NK-92 (cell line): ENCODE data around the gene ARPC1A.
"Not testable (repeated sequence)": the region's sequence is repeated elsewhere in the genome, so short reads cannot be mapped to it uniquely, and the experiment has no call there.

Experiments used
- DNase-seq: peaks from one replicate; lab custom pipeline; 2025; ENCODE audit not compliant: unreplicated experiment; lab: John Stamatoyannopoulos, UW

The ARPC1A gene

GRCh38 chr7:99386584-99387238 is 61.0 kb downstream of the ARPC1A start:
- no peak for DNase-seq

- DNase-seq, result not testable (repeated sequence)
These were observed 61.5 kb downstream of the ARPC1A start for GRCh38 chr7:99387239-99387635.

- DNase-seq, result no peak
These were observed 62.2 kb downstream of the ARPC1A start for GRCh38 chr7:99387912-99388311.

- DNase-seq, result no peak
These were observed 64.1 kb downstream of the ARPC1A start for GRCh38 chr7:99389772-99390171.

GRCh38 chr7:99390941-99391602 is 65.4 kb downstream of the ARPC1A start:
- no peak for DNase-seq

- no peak for DNase-seq
These were observed 66.3 kb downstream of the ARPC1A start for GRCh38 chr7:99392046-99392445.

- no peak for DNase-seq
These were observed 67.1 kb downstream of the ARPC1A start for GRCh38 chr7:99392659-99393354.

GRCh38 chr7:99393355-99394187 is 67.9 kb downstream of the ARPC1A start:
- DNase-seq, result no peak

- no peak for DNase-seq
These were observed 68.4 kb downstream of the ARPC1A start for GRCh38 chr7:99394188-99394502.

- no peak for DNase-seq
These were observed 70.1 kb downstream of the ARPC1A start for GRCh38 chr7:99395616-99396327.

GRCh38 chr7:99396418-99397296 is 71.0 kb downstream of the ARPC1A start:
- DNase-seq, result no peak

- no peak for DNase-seq
These were observed 71.7 kb downstream of the ARPC1A start for GRCh38 chr7:99397297-99397983.

- DNase-seq, result no peak
These were observed 73.3 kb downstream of the ARPC1A start for GRCh38 chr7:99398891-99399445.

- no peak for DNase-seq
These were observed 73.9 kb downstream of the ARPC1A start for GRCh38 chr7:99399597-99399996.

- no peak for DNase-seq
These were observed 77.2 kb downstream of the ARPC1A start for GRCh38 chr7:99402854-99403253.

- no peak for DNase-seq
These were observed 78.1 kb downstream of the ARPC1A start for GRCh38 chr7:99403764-99404163.

- DNase-seq, result no peak
These were observed 78.7 kb downstream of the ARPC1A start for GRCh38 chr7:99404235-99404976.

- DNase-seq, result no peak
These were observed 79.3 kb downstream of the ARPC1A start for GRCh38 chr7:99404977-99405320.
